OCI-LY1 (cell line): Measurements from ENCODE around the gene KRTAP26-1.

ENCODE experiments used
- EZH2 ChIP-seq: fragments of 200-600 bp; sonication (generic), shearing (Covaris generic); IDR thresholded peaks from 2 replicates; pipeline ENCODE4 v1.8.0; 2017; ENCODE audit warnings: borderline replicate concordance, mixed run types, mild to moderate bottlenecking, antibody characterized with exemption, low read length, moderate library complexity, mixed read lengths
- TF ChIP-seq, protein P1 (sequence below): fragments of 200-600 bp; sonication (generic), shearing (Covaris generic); IDR thresholded peaks from 2 replicates; pipeline ENCODE4 v1.5.1; 2017; ENCODE audit warnings: mild to moderate bottlenecking, antibody characterized with exemption, low read length, moderate library complexity, mixed read lengths

- TF ChIP-seq, protein P1, sequence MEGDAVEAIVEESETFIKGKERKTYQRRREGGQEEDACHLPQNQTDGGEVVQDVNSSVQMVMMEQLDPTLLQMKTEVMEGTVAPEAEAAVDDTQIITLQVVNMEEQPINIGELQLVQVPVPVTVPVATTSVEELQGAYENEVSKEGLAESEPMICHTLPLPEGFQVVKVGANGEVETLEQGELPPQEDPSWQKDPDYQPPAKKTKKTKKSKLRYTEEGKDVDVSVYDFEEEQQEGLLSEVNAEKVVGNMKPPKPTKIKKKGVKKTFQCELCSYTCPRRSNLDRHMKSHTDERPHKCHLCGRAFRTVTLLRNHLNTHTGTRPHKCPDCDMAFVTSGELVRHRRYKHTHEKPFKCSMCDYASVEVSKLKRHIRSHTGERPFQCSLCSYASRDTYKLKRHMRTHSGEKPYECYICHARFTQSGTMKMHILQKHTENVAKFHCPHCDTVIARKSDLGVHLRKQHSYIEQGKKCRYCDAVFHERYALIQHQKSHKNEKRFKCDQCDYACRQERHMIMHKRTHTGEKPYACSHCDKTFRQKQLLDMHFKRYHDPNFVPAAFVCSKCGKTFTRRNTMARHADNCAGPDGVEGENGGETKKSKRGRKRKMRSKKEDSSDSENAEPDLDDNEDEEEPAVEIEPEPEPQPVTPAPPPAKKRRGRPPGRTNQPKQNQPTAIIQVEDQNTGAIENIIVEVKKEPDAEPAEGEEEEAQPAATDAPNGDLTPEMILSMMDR: no peak
- no peak for TF ChIP-seq EZH2
Observed at GRCh38 chr21:30329203-30329875, 9.2 kb upstream of the KRTAP26-1 start.
